ENCODE measurements around the gene ANGPTL2.

GRCh38 chr9:127087836-127088235 lies 34.6 kb downstream of the ANGPTL2 start:
- no peak for TF ChIP-seq CTCF (IDR thresholded peaks at IDR 0.05)
- no peak for TF ChIP-seq POLR2A (IDR thresholded peaks at IDR 0.05)

Data from vagina (tissue), 2 donors.